DOHH2 (cell line): Measurements from ENCODE around the gene CKMT2.

Source experiments
- CTCF ChIP-seq: fragments of 200-600 bp; sonication (generic); IDR thresholded peaks from one replicate; pipeline ENCODE4 v1.5.1; 2014; ENCODE audit warnings: antibody characterized with exemption, mild to moderate bottlenecking, low read depth, low read length; ENCODE audit not compliant: poor library complexity, severe bottlenecking
- EZH2phosphoT487 ChIP-seq: fragments of 200-600 bp; sonication (generic); IDR thresholded peaks from 2 replicates; pipeline ENCODE4 v1.6.1; 2017; ENCODE audit warnings: borderline replicate concordance, mild to moderate bottlenecking, antibody characterized with exemption, low read length, moderate library complexity, mixed read lengths

- TF ChIP-seq CTCF: no peak
- no peak for TF ChIP-seq EZH2phosphoT487
These were observed 13.6 kb downstream of the CKMT2 start for GRCh38 chr5:81246697-81247096.
